GM21423 (cell line): ENCODE data around the gene C2orf81.

Experiments used
- ATAC-seq: cut with Tn5 transposase; IDR thresholded peaks from one replicate; pipeline ENCODE4 v1.9.1; 2021; ENCODE audit warnings: mild to moderate bottlenecking, moderate library complexity; ENCODE audit not compliant: unreplicated experiment

Gene C2orf81

GRCh38 chr2:74364533-74365505 is 56.6 kb downstream of the C2orf81 start:
- ATAC-seq: no peak
